Esophagus muscularis mucosa (tissue), 4 donors: ENCODE measurements around the gene PHACTR3. TPM values are rescaled to one million over a fixed set of nuclear protein-coding genes. Genes with fewer than 3 reads are reported as not detected.

Experiments used
- DNase-seq: peaks from one replicate; pipeline ENCODE4 v3.0.0-alpha.2; 2017; ENCODE audit errors: extremely low spot score
- H3K27ac ChIP-seq, 4 donors: fragments of 200-600 bp; sonication (generic); replicated peaks in 1 of 4; 1 replicate in 3 of 4; 2 replicates in 1 of 4; pipeline ENCODE4 v1.5.1; 2016 to 2019; ENCODE audit warnings: mild to moderate bottlenecking in 1 of 4
- H3K27me3 ChIP-seq, 4 donors: fragments of 200-600 bp; sonication (generic); one replicate each; pipeline versions ENCODE4 v1.5.1 to v1.6.0; 2016 to 2019
- H3K36me3 ChIP-seq, 4 donors: fragments of 200-600 bp; sonication (generic); one replicate each; pipeline ENCODE4 v1.5.1; 2016 to 2019
- H3K4me1 ChIP-seq, 4 donors: fragments of 200-600 bp; sonication (generic); one replicate each; pipeline ENCODE4 v1.5.1; 2016 to 2019
- H3K4me3 ChIP-seq, 4 donors: fragments of 200-600 bp; sonication (generic); 1 replicate in 2 of 4; 2 replicates in 2 of 4; pipeline ENCODE4 v1.5.1; 2016 to 2019; ENCODE audit warnings: mild to moderate bottlenecking in 4 of 4, moderate library complexity in 1 of 4
- H3K9me3 ChIP-seq, 4 donors: fragments of 200-600 bp; sonication (generic); 1 replicate in 3 of 4; 2 replicates in 1 of 4; pipeline ENCODE4 v1.5.1; 2016 to 2019
- EP300 ChIP-seq: sonication (generic); formaldehyde crosslinking; IDR thresholded peaks from one replicate; pipeline ENCODE4 v1.6.1; 2017; ENCODE audit warnings: antibody characterized with exemption
- POLR2A ChIP-seq: fragments of 450-650 bp; IDR thresholded peaks from one replicate; pipeline ENCODE4 v1.6.1; 2017; ENCODE audit warnings: antibody characterized with exemption, moderate library complexity, mild to moderate bottlenecking, low read depth
- POLR2AphosphoS5 ChIP-seq, 2 donors: sonication (generic); formaldehyde crosslinking; IDR thresholded peaks; one replicate each; pipeline ENCODE4 v1.6.1; 2017; ENCODE audit warnings: antibody characterized with exemption in 2 of 2
- WGBS: methylation state at CpG from one replicate; pipeline ENCODE4 v1.1.5; 2018; 5-methylcytosine and 5-hydroxymethylcytosine counted together
- intact Hi-C: fragments of 100-400 bp; cut with DNase I; formaldehyde crosslinking; loops from one replicate; pipeline ENCODE4 v1.15.1; 2023
- total RNA-seq, 4 donors: library from RNA; depleted of rRNA; stranded (reverse); fragments of >200 nt; gene quantifications; one replicate each; pipeline versions ENCODE4 v1.1.0 to v1.2.1, GENCODE V29; 2016
- TF ChIP-seq, protein P1 (sequence below), 3 experiments: fragments of 200-600 bp in 2 of 3; fragments of 450-650 bp in 1 of 3; sonication (generic) in 2 of 3; IDR thresholded peaks; one replicate each; pipeline ENCODE4 v1.5.1; 2017 to 2019; ENCODE audit warnings: antibody characterized with exemption in 3 of 3, mild to moderate bottlenecking in 2 of 3, moderate library complexity in 1 of 3

The PHACTR3 gene
- total RNA-seq, 4 donors from 2014 or later: 0.17 to 0.86 (median 0.56) TPM

DNA sequence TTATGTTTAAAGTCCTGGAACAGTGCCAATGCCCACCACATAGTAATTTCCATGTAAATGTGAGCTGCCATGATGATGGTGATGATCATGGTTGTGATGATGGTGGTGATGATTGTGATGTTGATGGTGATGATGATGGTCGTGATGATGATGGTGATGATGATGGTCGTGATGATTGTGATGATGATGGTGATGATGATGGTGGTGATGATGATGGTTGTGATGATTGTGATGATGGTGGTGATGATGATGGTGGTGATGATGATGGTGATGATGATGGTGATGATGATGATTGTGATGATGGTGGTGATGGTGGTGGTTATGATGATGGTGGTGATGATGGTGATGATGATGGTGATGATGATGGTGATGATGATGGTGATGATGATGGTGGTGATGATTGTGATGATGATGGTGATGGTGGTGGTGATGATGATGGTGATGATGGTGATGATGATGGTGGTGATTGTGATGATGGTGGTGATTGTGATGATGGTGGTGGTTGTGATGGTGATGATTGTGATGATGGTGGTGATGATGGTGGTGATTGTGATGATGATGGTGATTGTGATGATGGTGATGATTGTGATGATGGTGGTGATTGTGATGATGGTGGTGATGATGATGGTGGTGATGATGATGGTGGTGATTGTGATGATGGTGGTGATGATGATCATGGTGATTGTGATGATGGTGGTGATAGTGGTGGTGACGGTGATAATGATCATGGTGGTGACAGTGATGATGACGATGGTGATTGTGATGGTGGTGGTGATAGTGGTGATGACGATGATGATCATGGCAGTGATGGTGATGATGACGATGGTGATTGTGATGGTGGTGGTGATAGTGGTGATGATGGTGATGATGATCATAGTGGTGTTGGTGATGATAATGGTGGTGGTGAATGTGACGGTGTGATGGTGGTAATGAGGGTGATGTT lies 82.3 kb downstream of the PHACTR3 start:
- Histone ChIP-seq H3K9me3 (no peaks in the 10 kb centered on the region), H3K27me3 (peaks cover 0 to 26% (median 0%) of the 10 kb centered on the region in 4 donors), H3K4me1 (peaks cover 0 to 2% (median 0%) of the 10 kb centered on the region in 4 donors), H3K4me3 (no peak overlapping the region), H3K27ac (no peak overlapping the region), H3K36me3 (no peaks in the 10 kb centered on the region)
- no peak for DNase-seq
- no peak for TF ChIP-seq EP300
- TF ChIP-seq POLR2AphosphoS5 (IDR thresholded peaks at IDR 0.05): no peak
- TF ChIP-seq, protein P1, sequence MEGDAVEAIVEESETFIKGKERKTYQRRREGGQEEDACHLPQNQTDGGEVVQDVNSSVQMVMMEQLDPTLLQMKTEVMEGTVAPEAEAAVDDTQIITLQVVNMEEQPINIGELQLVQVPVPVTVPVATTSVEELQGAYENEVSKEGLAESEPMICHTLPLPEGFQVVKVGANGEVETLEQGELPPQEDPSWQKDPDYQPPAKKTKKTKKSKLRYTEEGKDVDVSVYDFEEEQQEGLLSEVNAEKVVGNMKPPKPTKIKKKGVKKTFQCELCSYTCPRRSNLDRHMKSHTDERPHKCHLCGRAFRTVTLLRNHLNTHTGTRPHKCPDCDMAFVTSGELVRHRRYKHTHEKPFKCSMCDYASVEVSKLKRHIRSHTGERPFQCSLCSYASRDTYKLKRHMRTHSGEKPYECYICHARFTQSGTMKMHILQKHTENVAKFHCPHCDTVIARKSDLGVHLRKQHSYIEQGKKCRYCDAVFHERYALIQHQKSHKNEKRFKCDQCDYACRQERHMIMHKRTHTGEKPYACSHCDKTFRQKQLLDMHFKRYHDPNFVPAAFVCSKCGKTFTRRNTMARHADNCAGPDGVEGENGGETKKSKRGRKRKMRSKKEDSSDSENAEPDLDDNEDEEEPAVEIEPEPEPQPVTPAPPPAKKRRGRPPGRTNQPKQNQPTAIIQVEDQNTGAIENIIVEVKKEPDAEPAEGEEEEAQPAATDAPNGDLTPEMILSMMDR (IDR thresholded peaks at IDR 0.05): no peak
- TF ChIP-seq POLR2A: no peak
- WGBS: 91% methylated on average over 7 of the region's 7 CpGs
- intact Hi-C loops: no loop called here

GRCh38 chr20:59688356-59688755 lies 84.0 kb downstream of the PHACTR3 start:
- 61% methylated on average over 3 of the region's 3 CpGs for WGBS
- intact Hi-C loops: no loop called here
- H3K27ac ChIP-seq: no peak overlapping the region
- peaks cover 0 to 17% (median 0%) of the 10 kb centered on the region in 4 donors for H3K27me3 ChIP-seq
- no peaks in the 10 kb centered on the region for H3K36me3 ChIP-seq
- no peak for TF ChIP-seq POLR2A
- TF ChIP-seq EP300: no peak
- TF ChIP-seq, protein P1 (IDR thresholded peaks at IDR 0.05): no peak
- TF ChIP-seq POLR2AphosphoS5 (IDR thresholded peaks at IDR 0.05): no peak
- H3K4me1 ChIP-seq: peaks cover 0 to 2% (median 0%) of the 10 kb centered on the region in 4 donors
- DNase-seq: no peak
- no peaks in the 10 kb centered on the region for H3K9me3 ChIP-seq
- no peak overlapping the region for H3K4me3 ChIP-seq

GRCh38 chr20:59688999-59689398 lies 84.7 kb downstream of the PHACTR3 start:
- intact Hi-C loops: no loop called here
- Histone ChIP-seq H3K4me3 (no peak overlapping the region), H3K36me3 (no peaks in the 10 kb centered on the region), H3K27ac (no peak overlapping the region), H3K27me3 (peaks cover 0 to 21% (median 0%) of the 10 kb centered on the region in 4 donors), H3K9me3 (no peaks in the 10 kb centered on the region), H3K4me1 (peaks cover 0 to 2% (median 0%) of the 10 kb centered on the region in 4 donors)
- TF ChIP-seq POLR2AphosphoS5 (IDR thresholded peaks at IDR 0.05) (no peak), POLR2A (no peak), EP300 (no peak)
- TF ChIP-seq, protein P1 (IDR thresholded peaks at IDR 0.05): no peak
- DNase-seq: no peak
- WGBS: 85% methylated on average over 7 of the region's 7 CpGs

- Histone ChIP-seq H3K27me3 (peaks cover 0 to 22% (median 0%) of the 10 kb centered on the region in 4 donors), H3K27ac (no peak overlapping the region), H3K4me1 (peaks cover 0 to 2% (median 0%) of the 10 kb centered on the region in 4 donors), H3K4me3 (no peak overlapping the region), H3K36me3 (no peaks in the 10 kb centered on the region), H3K9me3 (no peaks in the 10 kb centered on the region)
- TF ChIP-seq POLR2AphosphoS5 (IDR thresholded peaks at IDR 0.05) (no peak), EP300 (no peak), POLR2A (no peak)
- TF ChIP-seq, protein P1 (IDR thresholded peaks at IDR 0.05): no peak
- intact Hi-C loops: no loop called here
- WGBS: 87% methylated on average over 4 of the region's 4 CpGs
- DNase-seq: no peak
Observed at GRCh38 chr20:59690101-59690500, 85.8 kb downstream of the PHACTR3 start.
